ENCODE measurements around the gene CC2D1A.
"Not testable (repeated sequence)": the region's sequence is repeated elsewhere in the genome, so short reads cannot be mapped to it uniquely, and the experiment has no call there.

The CC2D1A gene

DNA sequence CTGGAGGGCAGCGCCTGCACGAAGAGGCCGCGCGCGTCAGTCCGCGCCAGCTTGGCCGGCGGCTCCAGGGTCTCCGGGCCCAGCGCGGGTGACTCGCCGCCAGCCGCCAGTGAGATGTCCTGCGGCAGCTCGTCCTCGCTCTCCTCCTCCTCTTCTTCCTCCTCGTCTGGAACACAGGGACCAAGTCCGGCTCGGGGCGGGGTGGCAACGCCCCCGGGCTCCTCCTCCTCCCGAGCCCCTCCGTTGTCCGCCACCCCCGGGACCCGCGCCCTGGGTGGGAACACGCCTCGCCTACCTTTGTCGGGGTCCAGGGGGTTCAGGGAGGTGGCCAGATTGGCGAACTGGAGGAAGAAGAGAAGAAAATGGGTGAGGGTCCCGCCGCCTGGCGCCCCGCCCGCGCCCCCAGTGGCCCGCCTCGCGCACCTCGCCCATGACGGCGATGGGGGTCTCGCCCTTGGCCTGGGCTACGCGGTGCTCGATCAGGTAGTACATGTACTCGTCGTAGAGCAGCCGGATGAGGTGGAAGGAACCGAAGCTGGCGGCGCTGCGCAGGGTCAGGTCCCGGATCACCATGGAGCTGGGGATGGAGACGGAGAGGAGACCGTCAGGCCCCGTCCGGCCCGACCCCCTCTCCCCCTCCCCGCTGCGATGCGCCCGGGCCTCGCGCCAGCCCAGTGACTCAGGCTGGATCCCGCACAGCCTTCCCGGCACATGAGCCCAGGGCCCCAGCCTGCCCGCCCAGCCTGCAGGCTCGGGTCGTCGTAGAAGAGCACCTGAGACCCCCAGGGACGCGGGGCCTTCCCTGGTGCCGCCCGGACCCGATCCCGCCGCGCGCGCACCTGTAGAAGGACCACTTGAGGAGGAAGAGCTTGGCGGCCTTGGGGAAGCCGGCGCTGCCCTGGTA, 57.0 kb downstream of the CC2D1A start:
- H3K4me3 Mint-ChIP-seq: no peak overlapping the region
- H3K27ac Mint-ChIP-seq: no peak overlapping the region
- no peaks in the 10 kb centered on the region for H3K4me1 Mint-ChIP-seq
- peaks cover 13 to 34% of the 10 kb centered on the region in 2 donors for H3K36me3 Mint-ChIP-seq
- DNase-seq: no peak
- H3K27me3 Mint-ChIP-seq: no peaks in the 10 kb centered on the region
- no peak for ATAC-seq (replicated peaks)
- no peaks in the 10 kb centered on the region for H3K9me3 Mint-ChIP-seq

DNA sequence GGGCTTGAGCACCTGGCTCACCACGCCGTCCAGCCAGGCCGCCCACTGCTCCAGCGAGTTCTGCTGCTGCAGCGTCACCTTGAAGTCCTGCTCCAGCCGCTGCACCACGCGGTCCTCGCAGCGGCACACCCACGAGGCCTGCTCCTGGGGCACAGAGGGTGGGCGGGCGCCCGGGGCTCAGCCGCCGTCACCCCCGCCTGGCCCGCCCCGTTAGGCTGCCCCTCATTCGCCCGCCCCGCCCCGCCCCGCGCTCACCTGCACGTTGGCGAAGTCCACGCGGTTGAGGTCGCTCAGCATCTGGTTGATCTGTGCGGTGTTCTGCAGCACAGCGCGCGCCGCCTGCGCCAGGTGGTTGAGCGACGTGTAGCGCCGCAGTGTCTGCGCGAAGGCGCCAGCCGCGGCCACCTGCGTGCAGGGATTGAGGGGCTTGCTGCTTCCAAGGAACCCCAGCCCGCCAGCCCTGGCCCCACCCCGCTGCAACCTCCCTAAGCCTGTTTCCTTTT, 57.7 kb downstream of the CC2D1A start:
- H3K9me3 Mint-ChIP-seq: no peaks in the 10 kb centered on the region
- ATAC-seq (replicated peaks): no peak
- no peak overlapping the region for H3K27ac Mint-ChIP-seq
- H3K27me3 Mint-ChIP-seq: no peaks in the 10 kb centered on the region
- no peaks in the 10 kb centered on the region for H3K4me1 Mint-ChIP-seq
- no peak overlapping the region for H3K4me3 Mint-ChIP-seq
- H3K36me3 Mint-ChIP-seq: peaks cover 13 to 31% of the 10 kb centered on the region in 2 donors
- no peak for DNase-seq

DNA sequence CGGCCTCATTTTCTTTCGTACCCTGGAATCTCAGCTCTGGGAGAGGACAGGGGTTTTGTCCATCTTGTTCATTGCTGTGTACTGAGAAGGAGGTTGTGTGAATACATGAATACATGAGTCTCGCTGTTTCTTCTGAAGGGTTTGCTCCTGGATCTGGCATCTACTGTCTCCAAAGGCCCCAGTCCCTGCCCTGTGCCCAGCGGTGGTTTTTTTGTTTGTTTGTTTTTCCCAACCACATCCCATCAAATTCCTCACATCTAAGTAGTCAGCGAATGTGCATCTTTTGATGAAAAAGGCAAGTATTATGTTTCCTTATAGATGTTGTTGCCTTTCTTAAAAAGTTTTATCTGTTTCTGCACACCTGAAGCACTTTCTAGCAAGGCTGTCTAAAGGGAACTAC, 58.8 kb downstream of the CC2D1A start:
- ATAC-seq (replicated peaks) (no peak), DNase-seq (no peak)
- Mint-ChIP-seq H3K9me3 (no peaks in the 10 kb centered on the region), H3K4me3 (no peak overlapping the region), H3K27ac (no peak overlapping the region), H3K4me1 (no peaks in the 10 kb centered on the region), H3K27me3 (no peaks in the 10 kb centered on the region), H3K36me3 (peaks cover 19 to 39% of the 10 kb centered on the region in 2 donors)

DNA sequence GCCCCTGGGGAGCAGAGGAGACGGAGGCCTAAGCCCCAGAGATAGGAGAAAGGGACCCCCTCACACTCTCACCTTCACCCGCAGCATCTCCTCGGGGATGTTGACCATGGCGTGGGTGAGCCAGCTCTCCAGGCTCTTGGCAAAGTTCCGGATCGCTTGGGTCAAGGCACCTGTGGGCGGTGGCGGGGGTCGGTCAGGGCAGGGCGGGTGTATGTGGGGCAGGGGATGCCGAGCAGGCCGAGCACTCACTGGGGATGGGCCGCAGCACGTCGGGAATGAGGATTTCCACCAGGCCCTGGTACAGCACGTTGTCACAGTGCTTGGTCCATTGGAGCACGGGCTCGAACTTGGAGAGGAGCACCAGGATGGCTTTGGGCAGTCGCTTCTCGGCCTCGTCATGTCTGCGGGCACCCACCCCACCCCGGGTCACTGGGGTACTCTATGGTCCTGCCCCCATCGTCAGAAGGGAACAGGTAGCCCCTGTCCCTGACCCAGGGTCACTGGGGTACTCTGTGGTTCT, 59.4 kb downstream of the CC2D1A start:
- no peak for ATAC-seq (replicated peaks)
- H3K4me3 Mint-ChIP-seq: no peak overlapping the region
- H3K27me3 Mint-ChIP-seq: no peaks in the 10 kb centered on the region
- no peak for DNase-seq
- no peaks in the 10 kb centered on the region for H3K4me1 Mint-ChIP-seq
- H3K9me3 Mint-ChIP-seq: no peaks in the 10 kb centered on the region
- H3K36me3 Mint-ChIP-seq: peaks cover 18 to 35% of the 10 kb centered on the region in 2 donors
- no peak overlapping the region for H3K27ac Mint-ChIP-seq

DNA sequence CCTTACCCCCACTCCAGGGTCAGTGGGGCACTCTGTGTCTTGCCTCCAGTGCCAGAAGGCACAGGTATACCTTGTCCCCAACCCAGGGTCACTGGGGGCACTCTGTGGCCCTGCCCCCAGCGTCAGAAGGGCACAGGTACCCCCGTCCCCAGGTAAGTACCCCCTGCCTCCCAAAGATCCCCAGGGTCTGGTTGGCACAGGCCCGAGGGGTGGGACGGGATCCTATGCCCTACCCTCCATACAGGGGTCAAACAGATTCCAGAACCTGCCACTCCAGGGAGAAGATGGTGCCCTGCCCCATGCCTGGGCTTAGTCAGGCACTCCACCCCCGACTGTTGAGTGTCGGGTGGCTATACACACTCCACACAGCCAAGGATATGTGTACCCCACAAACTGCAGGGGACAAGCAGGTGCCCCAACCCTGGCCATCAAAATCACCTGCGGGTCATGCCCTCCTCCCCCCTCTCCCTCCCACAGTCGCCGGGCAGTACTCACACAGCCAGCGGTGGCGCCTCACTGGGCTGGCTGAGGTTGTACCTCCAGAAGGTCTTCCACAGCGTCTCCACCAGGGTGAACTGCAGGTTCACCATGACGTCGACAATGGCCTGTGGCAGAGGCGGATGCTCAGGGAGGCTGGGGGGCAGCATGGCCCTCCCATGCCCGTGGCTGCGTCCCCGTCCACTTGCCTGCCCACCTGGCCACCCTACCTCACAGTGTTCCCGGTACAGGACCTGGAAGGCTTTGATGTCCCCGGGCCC, 60.1 kb downstream of the CC2D1A start:
- no peaks in the 10 kb centered on the region for H3K9me3 Mint-ChIP-seq
- peaks cover 16 to 32% of the 10 kb centered on the region in 2 donors for H3K36me3 Mint-ChIP-seq
- no peak overlapping the region for H3K27ac Mint-ChIP-seq
- ATAC-seq (replicated peaks) (no peak), DNase-seq (no peak)
- no peaks in the 10 kb centered on the region for H3K4me1 Mint-ChIP-seq
- H3K4me3 Mint-ChIP-seq: no peak overlapping the region
- H3K27me3 Mint-ChIP-seq: no peaks in the 10 kb centered on the region

DNA sequence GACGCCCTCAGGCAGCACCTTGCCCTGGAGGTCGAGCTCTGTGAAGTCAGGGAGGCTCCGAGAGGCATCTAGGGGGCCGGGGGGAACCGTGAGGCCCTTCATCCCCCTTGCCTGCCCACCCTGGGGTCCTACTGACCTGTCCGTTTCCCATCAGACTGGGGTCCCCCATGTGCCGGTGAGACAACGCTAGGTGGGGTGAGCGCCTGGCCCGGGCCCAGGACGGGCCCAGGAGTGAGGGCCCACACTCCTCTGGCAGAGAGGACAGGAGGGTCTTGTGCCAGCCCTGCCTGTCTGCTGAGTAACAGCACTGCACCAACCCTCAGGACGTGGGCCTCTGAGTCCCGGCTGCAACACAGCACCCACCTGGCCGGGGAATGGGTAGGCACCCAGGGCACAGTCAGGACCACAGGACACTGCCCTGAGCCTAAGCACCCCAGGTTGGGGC, 60.7 kb downstream of the CC2D1A start:
- no peaks in the 10 kb centered on the region for H3K4me1 Mint-ChIP-seq
- ATAC-seq (replicated peaks) (no peak), DNase-seq (no peak)
- H3K9me3 Mint-ChIP-seq: no peaks in the 10 kb centered on the region
- H3K27me3 Mint-ChIP-seq: no peaks in the 10 kb centered on the region
- H3K27ac Mint-ChIP-seq: no peak overlapping the region
- peaks cover 11 to 26% of the 10 kb centered on the region in 2 donors for H3K36me3 Mint-ChIP-seq
- no peak overlapping the region for H3K4me3 Mint-ChIP-seq

DNA sequence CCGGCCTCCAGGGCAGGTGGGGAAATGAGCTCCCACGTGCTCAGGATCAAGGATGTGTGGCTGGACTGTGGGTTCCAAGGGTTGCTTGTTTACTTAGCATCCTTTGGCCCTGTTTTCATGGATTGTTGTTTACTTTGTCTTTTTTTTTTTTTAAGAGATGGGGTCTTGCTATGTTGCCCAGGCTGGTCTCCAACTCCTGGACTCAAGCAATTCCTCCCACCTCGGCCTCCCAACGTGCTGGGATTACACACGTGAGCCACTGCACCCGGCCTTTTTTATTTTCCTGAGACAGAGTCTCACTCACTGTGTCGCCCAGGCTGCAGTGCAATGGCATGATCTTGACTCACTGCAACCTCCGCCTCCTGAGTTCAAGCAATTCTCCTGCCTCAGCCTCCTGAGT, 61.2 kb downstream of the CC2D1A start:
- H3K27ac Mint-ChIP-seq; H3K27me3 Mint-ChIP-seq; H3K4me1 Mint-ChIP-seq; H3K9me3 Mint-ChIP-seq; H3K4me3 Mint-ChIP-seq; DNase-seq; ATAC-seq (replicated peaks): not testable (repeated sequence)
- peaks cover 11 to 25% of the 10 kb centered on the region in 2 donors for H3K36me3 Mint-ChIP-seq

DNA sequence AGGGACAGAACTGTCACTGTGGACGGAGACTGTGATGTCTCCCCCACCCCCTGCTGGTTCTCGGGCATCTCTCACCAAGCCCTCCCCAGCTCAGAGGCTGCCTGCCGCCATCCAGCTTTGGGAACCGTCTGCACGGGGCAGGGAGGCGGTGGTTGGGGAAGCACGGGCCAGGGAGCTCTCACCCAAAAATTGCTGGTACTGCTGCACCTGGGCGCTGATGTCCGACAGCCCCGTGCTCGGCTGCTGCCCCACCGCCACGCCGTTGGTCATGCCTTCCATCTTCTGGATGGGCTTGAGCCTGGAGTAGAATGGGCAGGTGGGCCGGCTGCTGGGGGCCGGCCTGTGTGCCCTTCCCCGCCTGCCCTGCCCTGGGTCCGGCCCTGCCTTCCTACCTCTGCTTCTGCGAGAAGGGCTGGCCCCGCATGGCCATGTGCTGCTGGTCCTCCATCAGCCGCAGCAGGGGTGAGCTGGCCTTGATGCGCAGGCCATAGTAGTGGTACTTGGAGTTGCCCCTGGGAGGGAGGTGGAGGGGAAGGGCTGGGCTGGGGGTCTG, 62.5 kb downstream of the CC2D1A start:
- no peaks in the 10 kb centered on the region for H3K4me1 Mint-ChIP-seq
- no peak overlapping the region for H3K27ac Mint-ChIP-seq
- ATAC-seq (replicated peaks) (no peak), DNase-seq (no peak)
- no peaks in the 10 kb centered on the region for H3K9me3 Mint-ChIP-seq
- H3K27me3 Mint-ChIP-seq: no peaks in the 10 kb centered on the region
- no peak overlapping the region for H3K4me3 Mint-ChIP-seq
- H3K36me3 Mint-ChIP-seq: peaks cover 16 to 32% of the 10 kb centered on the region in 2 donors

DNA sequence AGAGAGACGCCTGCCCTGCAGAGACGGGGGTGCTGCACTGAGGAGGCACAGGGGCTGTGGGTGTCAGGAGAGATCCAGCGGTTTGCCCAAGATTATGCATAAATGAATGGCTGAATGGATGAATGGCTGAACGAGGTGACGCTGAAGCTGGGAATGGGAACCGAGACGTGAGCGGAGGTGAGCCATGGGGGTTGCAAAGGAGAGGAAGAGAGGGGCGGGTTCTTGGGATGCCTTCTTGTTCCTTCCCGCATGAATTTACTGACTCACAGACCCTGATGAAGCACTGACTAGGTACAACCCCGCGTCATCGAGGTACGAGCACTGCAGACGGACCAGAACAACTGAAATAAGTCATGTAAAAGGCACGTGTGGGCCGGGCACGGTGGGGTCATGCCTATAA, 63.0 kb downstream of the CC2D1A start:
- H3K36me3 Mint-ChIP-seq: peaks cover 17 to 34% of the 10 kb centered on the region in 2 donors
- H3K4me3 Mint-ChIP-seq: no peak overlapping the region
- peaks cover 0 to under 1% of the 10 kb centered on the region in 2 donors for H3K4me1 Mint-ChIP-seq
- ATAC-seq (replicated peaks): no peak
- H3K9me3 Mint-ChIP-seq: no peaks in the 10 kb centered on the region
- peak overlapping the region; percentile 1 for H3K27ac Mint-ChIP-seq
- no peaks in the 10 kb centered on the region for H3K27me3 Mint-ChIP-seq
- DNase-seq: no peak

DNA sequence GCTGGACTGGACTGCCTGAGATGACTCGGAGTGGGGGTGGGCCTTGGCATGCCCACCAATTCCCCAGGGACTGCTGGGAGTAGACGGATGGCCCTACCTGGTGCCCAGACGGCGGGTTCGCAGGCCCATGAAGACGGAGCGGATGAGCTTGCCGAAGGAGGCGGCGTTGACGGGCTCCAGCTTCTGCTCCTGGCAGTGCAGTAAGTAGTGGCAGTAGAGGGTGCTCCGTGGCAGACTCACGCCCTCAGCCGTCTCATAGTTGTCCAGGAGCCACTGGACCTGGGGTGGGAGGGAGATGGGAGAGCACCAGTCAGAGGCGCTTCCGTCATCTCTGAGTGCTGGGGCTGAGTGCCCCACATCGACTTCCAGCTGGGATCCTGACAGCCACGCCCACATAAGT, 63.9 kb downstream of the CC2D1A start:
- ATAC-seq (replicated peaks): no peak
- H3K36me3 Mint-ChIP-seq: peaks cover 24 to 34% of the 10 kb centered on the region in 2 donors
- peaks cover 0 to 5% of the 10 kb centered on the region in 2 donors for H3K4me1 Mint-ChIP-seq
- H3K9me3 Mint-ChIP-seq: no peaks in the 10 kb centered on the region
- no peak overlapping the region for H3K27ac Mint-ChIP-seq
- H3K4me3 Mint-ChIP-seq: no peak overlapping the region
- no peak for DNase-seq
- H3K27me3 Mint-ChIP-seq: no peaks in the 10 kb centered on the region

DNA sequence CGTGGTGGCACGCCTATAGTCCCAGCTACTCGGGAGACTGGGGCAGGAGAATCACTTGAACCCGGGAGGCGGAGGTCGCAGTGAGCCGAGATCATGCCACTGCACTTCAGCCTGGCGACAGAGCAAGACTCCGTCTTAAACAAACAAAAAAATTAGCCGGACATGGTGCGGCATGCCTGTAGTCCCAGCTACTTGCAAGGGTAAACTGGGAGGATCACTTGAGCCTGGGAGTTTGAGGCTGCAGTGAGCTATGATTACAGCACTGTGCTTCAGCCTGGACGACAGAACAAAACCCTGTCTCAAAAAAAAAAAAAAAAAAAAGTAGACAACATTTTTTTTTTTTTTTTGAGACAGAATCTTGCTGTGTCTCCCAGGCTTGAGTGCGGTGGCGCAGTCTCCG, 65.9 kb downstream of the CC2D1A start:
- not testable (repeated sequence) for H3K4me1 Mint-ChIP-seq; H3K4me3 Mint-ChIP-seq; ATAC-seq (replicated peaks); H3K27me3 Mint-ChIP-seq; H3K27ac Mint-ChIP-seq; H3K9me3 Mint-ChIP-seq; DNase-seq
- peaks cover 36 to 52% of the 10 kb centered on the region in 2 donors for H3K36me3 Mint-ChIP-seq

DNA sequence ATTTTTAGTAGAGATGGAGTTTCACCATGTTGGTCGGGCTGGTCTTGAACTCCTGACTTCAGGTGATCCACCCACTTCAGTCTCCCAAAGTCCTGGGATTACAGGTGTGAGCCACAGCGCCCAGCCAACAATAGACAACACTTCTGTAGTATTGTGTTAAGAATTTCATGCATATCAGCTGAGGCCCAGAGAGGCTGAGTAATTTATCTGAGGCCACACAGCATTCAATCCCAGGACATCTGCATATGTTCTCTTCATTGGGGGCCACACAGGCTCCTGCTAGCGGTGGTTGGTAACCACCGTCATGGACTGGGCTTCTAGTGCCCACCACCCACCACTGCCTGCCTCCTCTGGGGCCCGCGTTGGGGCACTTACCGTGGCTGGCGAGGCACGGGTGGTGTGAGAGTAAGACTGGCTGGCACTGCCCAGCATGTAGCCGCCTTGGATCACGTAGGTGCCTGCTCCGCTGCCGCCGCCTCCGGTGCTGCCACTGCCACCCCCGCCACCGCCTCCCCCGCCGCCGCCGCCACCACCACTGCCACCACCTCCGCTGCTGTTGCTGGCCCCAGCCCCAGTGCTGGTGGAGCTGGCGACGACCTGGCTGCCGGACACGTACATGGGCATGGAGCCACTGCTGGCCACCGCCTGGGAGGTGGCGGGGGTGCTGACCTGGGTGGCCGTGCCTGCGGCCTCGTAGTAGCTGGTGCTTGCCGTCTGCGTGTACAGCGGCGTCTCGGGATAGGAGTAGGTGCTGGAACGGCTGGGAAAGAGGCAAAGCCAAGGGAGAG, 66.6 kb downstream of the CC2D1A start:
- H3K27ac Mint-ChIP-seq: peak overlapping the region; percentile 22
- no peaks in the 10 kb centered on the region for H3K9me3 Mint-ChIP-seq
- ATAC-seq (replicated peaks) (no peak), DNase-seq (no peak)
- no peaks in the 10 kb centered on the region for H3K27me3 Mint-ChIP-seq
- H3K36me3 Mint-ChIP-seq: peaks cover 39 to 45% of the 10 kb centered on the region in 2 donors
- H3K4me1 Mint-ChIP-seq: peaks cover 5 to 7% of the 10 kb centered on the region in 2 donors
- no peak overlapping the region for H3K4me3 Mint-ChIP-seq

DNA sequence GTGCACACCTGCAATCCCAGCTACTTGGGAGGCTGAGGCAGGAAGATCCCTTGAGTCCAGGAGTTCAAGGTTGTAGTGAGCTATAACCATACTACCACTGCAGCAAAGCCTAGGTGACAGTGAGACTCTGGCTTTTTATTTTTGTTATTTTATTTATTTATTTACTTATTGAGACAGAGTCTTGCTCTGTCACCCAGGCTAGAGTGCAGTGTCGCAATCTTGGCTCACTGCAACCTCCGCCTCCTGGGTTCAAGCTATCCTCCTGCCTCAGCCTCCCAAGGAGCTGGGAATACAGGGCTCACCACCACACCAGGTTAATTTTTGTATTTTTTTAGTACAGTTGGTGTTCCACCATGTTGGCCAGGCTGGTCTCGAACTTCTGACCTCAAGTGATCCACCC, 67.5 kb downstream of the CC2D1A start:
- H3K4me1 Mint-ChIP-seq: peaks cover 12 to 13% of the 10 kb centered on the region in 2 donors
- peaks cover 39 to 49% of the 10 kb centered on the region in 2 donors for H3K36me3 Mint-ChIP-seq
- not testable (repeated sequence) for H3K4me3 Mint-ChIP-seq; ATAC-seq (replicated peaks); DNase-seq; H3K9me3 Mint-ChIP-seq; H3K27me3 Mint-ChIP-seq; H3K27ac Mint-ChIP-seq

Data from stimulated activated naive B cell treated with anti-CD40 and anti-IgM and Interleukin-4, amounts not matched to agents 10 μg/mL and 1 μg/mL and 100 μg/mL, for 72 hours (primary cell).